ENCODE data around the gene LRRC45. TPM values are rescaled to one million over a fixed set of nuclear protein-coding genes. Genes with fewer than 3 reads are reported as not detected.

Gene LRRC45
- total RNA-seq = 10 to 100 TPM in 1 of 7 donors, 1 to 10 TPM in 6; 3.5 to 16.4 (median 7.1) TPM
- polyA plus RNA-seq = 1 to 10 TPM in 1 of 2 donors, under 1 TPM in 1; 0.67 to 8.0 TPM
- long read RNA-seq, donor 1, transcript LRRC45-201 (17 exons, 2,701 nt) = major isoform, 6 of 46 reads
- long read RNA-seq, donor 1, partial matches to known transcripts = 31 of 46 reads
- long read RNA-seq, donor 1, other reads (novel, unspliced or antisense) = 9 of 46 reads
- long read RNA-seq, donor 2, partial matches to known transcripts = 0 of 2 reads
- long read RNA-seq, donor 2, other reads (novel, unspliced or antisense) = 0 of 2 reads
- long read RNA-seq, donor 3, transcript LRRC45-201 (17 exons, 2,701 nt) = major isoform, 8 of 27 reads
- long read RNA-seq, donor 3, partial matches to known transcripts = 13 of 27 reads
- long read RNA-seq, donor 3, other reads (novel, unspliced or antisense) = 6 of 27 reads

- peak within 1 kb of the TSS; percentile 95 for H3K4me3 ChIP-seq
- H3K27me3 ChIP-seq = no peaks in the 10 kb centered on the region
- no peaks in the 10 kb centered on the region for H3K9me3 ChIP-seq
- no peaks in the 10 kb centered on the region for H3K36me3 ChIP-seq
- H3K4me1 ChIP-seq (ENCODE audit: insufficient read depth) = peaks cover 8% of the 10 kb centered on the region
- no peak for TF ChIP-seq EP300 (IDR thresholded peaks at IDR 0.05)
- WGBS, 3 donors = 0 to 1% (median 1%) methylated on average over 24 to 42 of the region's 42 CpGs
- peak within 1 kb of the TSS; percentile 20 to 44 for H3K27ac ChIP-seq
- DNase-seq = peak; percentile 99 to 100 (median 100)
- intact Hi-C loops (cut with DNase I) = loop anchor here in 1 of 4 donors (10.0 kb wide), 1 partner anchor 302 kb away; no protein-coding TSS in a partner anchor
Measured at GRCh38 chr17:82022981-82023446, at the start of gene LRRC45. LRRC45 (plus strand) TSS chr17:82023305; CDS start chr17:82023644, 339 bp downstream.

GRCh38 chr17:81973432-81973831, 49.7 kb upstream of the LRRC45 start:
- Histone ChIP-seq H3K27me3 (no peaks in the 10 kb centered on the region), H3K36me3 (no peaks in the 10 kb centered on the region), H3K4me1 (ENCODE audit: insufficient read depth) (peaks cover 3% of the 10 kb centered on the region), H3K27ac (no peak overlapping the region), H3K4me3 (no peak overlapping the region), H3K9me3 (no peaks in the 10 kb centered on the region)
- TF ChIP-seq EP300 (IDR thresholded peaks at IDR 0.05) = no peak
- no peak for TF ChIP-seq POLR2A (IDR thresholded peaks at IDR 0.05)
- TF ChIP-seq CTCF (IDR thresholded peaks at IDR 0.05) = no peak
- intact Hi-C loops (cut with DNase I) = no loop called here
- DNase-seq = no peak

GRCh38 chr17:81976332-81977210, 46.5 kb upstream of the LRRC45 start:
- no peak for TF ChIP-seq CTCF (IDR thresholded peaks at IDR 0.05)
- TF ChIP-seq POLR2A (IDR thresholded peaks at IDR 0.05) = no peak
- TF ChIP-seq EP300 (IDR thresholded peaks at IDR 0.05) = no peak
- WGBS, 3 donors = 26 to 29% (median 28%) methylated on average over 30 of the region's 30 CpGs
- no peaks in the 10 kb centered on the region for H3K9me3 ChIP-seq
- peaks cover 6% of the 10 kb centered on the region for H3K4me1 ChIP-seq (ENCODE audit: insufficient read depth)
- H3K27ac ChIP-seq = peak overlapping the region in 1 of 2 donors; percentile 68
- peak overlapping the region; percentile 65 for H3K4me3 ChIP-seq
- intact Hi-C loops (cut with DNase I) = no loop called here
- peak in 3 of 5 donors; percentile 34 to 64 (median 55) for DNase-seq
- no peaks in the 10 kb centered on the region for H3K27me3 ChIP-seq
- H3K36me3 ChIP-seq = no peaks in the 10 kb centered on the region

GRCh38 chr17:81977211-81977808, 45.8 kb upstream of the LRRC45 start, which contains the start of gene ASPSCR1:
ASPSCR1 (plus strand) TSS chr17:81977629; CDS start chr17:81977647, 18 bp downstream.
- intact Hi-C loops (cut with DNase I) = no loop called here
- peak; percentile 55 for TF ChIP-seq POLR2A (IDR thresholded peaks at IDR 0.05)
- TF ChIP-seq EP300 (IDR thresholded peaks at IDR 0.05) = no peak
- no peak for TF ChIP-seq CTCF (IDR thresholded peaks at IDR 0.05)
- no peaks in the 10 kb centered on the region for H3K27me3 ChIP-seq
- 1% methylated on average over 50 to 76 of the region's 76 CpGs for WGBS, 3 donors
- H3K4me3 ChIP-seq = peak within 1 kb of the TSS; percentile 65
- H3K36me3 ChIP-seq = no peaks in the 10 kb centered on the region
- DNase-seq = peak; percentile 89 to 95 (median 93)
- no peaks in the 10 kb centered on the region for H3K9me3 ChIP-seq
- peak within 1 kb of the TSS; percentile 26 to 68 for H3K27ac ChIP-seq
- H3K4me1 ChIP-seq (ENCODE audit: insufficient read depth) = peaks cover 6% of the 10 kb centered on the region
